NB4 (cell line): ENCODE measurements around the gene CRTC1.

Experiments used
- MYC ChIP-seq: IDR thresholded peaks from 2 replicates; pipeline ENCODE4 v1.6.1; 2011; ENCODE audit warnings: low read depth, low read length
- TF ChIP-seq, protein P1 (sequence below): IDR thresholded peaks from one replicate; pipeline ENCODE4 v1.5.1; 2012; ENCODE audit warnings: low read depth, low read length

- TF ChIP-seq, protein P1, sequence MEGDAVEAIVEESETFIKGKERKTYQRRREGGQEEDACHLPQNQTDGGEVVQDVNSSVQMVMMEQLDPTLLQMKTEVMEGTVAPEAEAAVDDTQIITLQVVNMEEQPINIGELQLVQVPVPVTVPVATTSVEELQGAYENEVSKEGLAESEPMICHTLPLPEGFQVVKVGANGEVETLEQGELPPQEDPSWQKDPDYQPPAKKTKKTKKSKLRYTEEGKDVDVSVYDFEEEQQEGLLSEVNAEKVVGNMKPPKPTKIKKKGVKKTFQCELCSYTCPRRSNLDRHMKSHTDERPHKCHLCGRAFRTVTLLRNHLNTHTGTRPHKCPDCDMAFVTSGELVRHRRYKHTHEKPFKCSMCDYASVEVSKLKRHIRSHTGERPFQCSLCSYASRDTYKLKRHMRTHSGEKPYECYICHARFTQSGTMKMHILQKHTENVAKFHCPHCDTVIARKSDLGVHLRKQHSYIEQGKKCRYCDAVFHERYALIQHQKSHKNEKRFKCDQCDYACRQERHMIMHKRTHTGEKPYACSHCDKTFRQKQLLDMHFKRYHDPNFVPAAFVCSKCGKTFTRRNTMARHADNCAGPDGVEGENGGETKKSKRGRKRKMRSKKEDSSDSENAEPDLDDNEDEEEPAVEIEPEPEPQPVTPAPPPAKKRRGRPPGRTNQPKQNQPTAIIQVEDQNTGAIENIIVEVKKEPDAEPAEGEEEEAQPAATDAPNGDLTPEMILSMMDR: no peak
- no peak for TF ChIP-seq MYC
Measured at GRCh38 chr19:18660939-18661670, 22.4 kb upstream of the CRTC1 start.
